ENCODE results near the gene ZRANB3.

GRCh38 chr2:135561925-135562324, 30.9 kb upstream of the ZRANB3 start:
- TF ChIP-seq POLR2AphosphoS5 (IDR thresholded peaks at IDR 0.05; ENCODE audit: borderline replicate concordance, low read depth, low read length) (no peak), EZH2 (IDR thresholded peaks at IDR 0.05) (no peak), FOXP2 (optimal IDR thresholded peaks at IDR 0.05; ENCODE audit: control extremely low read depth, extremely low read length, insufficient read depth) (no peak)
